ENCODE data around the gene KRT75. TPM values are rescaled to one million over a fixed set of nuclear protein-coding genes. Genes with fewer than 3 reads are reported as not detected.

KRT75 gene
- total and polyA plus RNA-seq, 3 experiments from 2014 or later = not detected

DNA sequence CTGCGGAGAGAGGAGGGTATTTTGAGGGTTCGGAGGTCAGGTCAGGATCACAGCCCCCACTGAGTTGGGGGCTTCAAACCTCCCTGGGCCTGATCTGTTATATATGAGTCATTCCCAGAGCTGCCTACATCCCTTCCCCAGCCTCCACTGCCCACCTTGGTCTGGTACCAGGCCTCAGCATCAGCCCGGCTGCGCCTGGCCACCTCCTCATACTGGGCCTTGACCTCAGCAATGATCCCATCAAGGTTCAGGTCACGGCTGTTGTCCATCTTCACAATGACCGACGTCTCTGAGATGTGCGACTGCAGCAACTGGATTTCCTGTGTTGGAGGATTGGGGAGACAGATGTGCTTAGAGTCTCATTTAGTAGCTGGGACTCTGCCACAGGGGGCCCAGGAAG, 53.0 kb downstream of the KRT75 start:
- no peaks in the 10 kb centered on the region for H3K27me3 ChIP-seq (ENCODE audit: insufficient read depth, low read length, poor library complexity, severe bottlenecking)
- Mint-ChIP-seq H3K27me3 (peaks cover 11 to 18% of the 10 kb centered on the region in 2 donors), H3K27ac (peak overlapping the region in 1 of 8 donors; percentile 15), H3K36me3 (no peaks in the 10 kb centered on the region), H3K4me3 (no peak overlapping the region), H3K9me3 (no peaks in the 10 kb centered on the region), H3K4me1 (peaks cover 6 to 19% (median 16%) of the 10 kb centered on the region in 3 donors)
- H3K4me1 ChIP-seq (ENCODE audit: insufficient read depth, low read length) = no peaks in the 10 kb centered on the region
- no peak for DNase-seq
- no peak overlapping the region for H3K4me3 ChIP-seq (ENCODE audit: low read length)
- no peaks in the 10 kb centered on the region for H3K9me3 ChIP-seq (ENCODE audit: low read length)
- ChIA-PET CTCF (interaction anchor here (2.0 kb wide), 1 partner anchor 10 kb away, joined by 4 read pairs; no protein-coding TSS in a partner anchor), POLR2A (no interaction called here)
- H3K27ac ChIP-seq (ENCODE audit: low read depth, low read length) = no peak overlapping the region
- no peaks in the 10 kb centered on the region for H3K36me3 ChIP-seq (ENCODE audit: insufficient read depth, low read length)

DNA sequence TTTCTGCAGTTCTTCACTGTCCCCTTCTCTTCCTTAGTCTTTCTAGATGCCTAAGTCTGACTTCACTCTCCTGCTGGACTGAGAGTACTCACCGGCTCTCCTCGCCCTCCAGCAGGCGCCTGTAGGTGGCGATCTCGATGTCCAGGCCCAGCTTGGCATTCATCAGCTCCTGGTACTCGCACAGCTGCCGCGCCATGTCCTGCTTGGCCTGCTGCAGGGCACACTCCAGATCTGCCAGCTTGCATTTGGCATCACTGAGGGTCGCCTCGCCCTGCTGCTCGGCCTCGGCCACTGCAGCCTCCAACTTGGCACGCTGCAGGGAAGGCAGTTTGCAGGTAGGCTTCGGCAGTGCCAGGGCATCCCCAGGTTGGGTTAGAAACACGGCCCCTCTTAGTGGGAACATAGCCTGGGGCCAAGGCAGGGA, 53.9 kb downstream of the KRT75 start:
- Histone ChIP-seq H3K27me3 (ENCODE audit: insufficient read depth, low read length, poor library complexity, severe bottlenecking) (no peaks in the 10 kb centered on the region), H3K4me1 (ENCODE audit: insufficient read depth, low read length) (no peaks in the 10 kb centered on the region), H3K36me3 (ENCODE audit: insufficient read depth, low read length) (no peaks in the 10 kb centered on the region), H3K4me3 (ENCODE audit: low read length) (no peak overlapping the region), H3K9me3 (ENCODE audit: low read length) (no peaks in the 10 kb centered on the region), H3K27ac (ENCODE audit: low read depth, low read length) (no peak overlapping the region)
- H3K27me3 Mint-ChIP-seq = peaks cover 11 to 21% of the 10 kb centered on the region in 2 donors
- CTCF ChIA-PET = interaction anchor here (2.0 kb wide), 1 partner anchor 9 kb away, joined by 4 read pairs; no protein-coding TSS in a partner anchor
- DNase-seq = no peak
- POLR2A ChIA-PET = no interaction called here
- H3K27ac Mint-ChIP-seq = no peak overlapping the region
- H3K4me3 Mint-ChIP-seq = no peak overlapping the region
- no peaks in the 10 kb centered on the region for H3K36me3 Mint-ChIP-seq
- peaks cover 6 to 19% (median 16%) of the 10 kb centered on the region in 3 donors for H3K4me1 Mint-ChIP-seq
- H3K9me3 Mint-ChIP-seq = no peaks in the 10 kb centered on the region

DNA sequence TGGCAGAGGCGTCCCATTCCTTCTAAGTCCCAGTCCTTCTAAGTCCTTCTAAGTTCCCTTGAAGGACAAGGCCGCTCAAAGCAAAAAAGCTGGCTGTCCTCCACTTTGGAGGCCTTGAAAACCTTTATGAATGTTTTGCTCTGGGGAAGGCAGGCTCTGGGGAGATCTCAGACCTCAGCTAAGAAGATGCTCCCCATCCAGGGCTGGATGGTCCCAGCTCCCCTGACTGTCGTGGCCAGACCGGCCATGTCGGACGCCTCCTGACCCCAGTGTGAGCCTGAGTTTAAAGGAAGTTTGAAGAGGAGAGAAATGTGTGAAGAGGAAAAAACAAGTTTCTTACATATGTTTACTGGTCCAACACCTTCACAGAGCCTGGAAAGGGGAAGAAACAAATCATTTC, 54.6 kb downstream of the KRT75 start:
- Histone ChIP-seq H3K4me3 (ENCODE audit: low read length) (no peak overlapping the region), H3K36me3 (ENCODE audit: insufficient read depth, low read length) (no peaks in the 10 kb centered on the region), H3K4me1 (ENCODE audit: insufficient read depth, low read length) (no peaks in the 10 kb centered on the region), H3K27ac (ENCODE audit: low read depth, low read length) (no peak overlapping the region), H3K9me3 (ENCODE audit: low read length) (no peaks in the 10 kb centered on the region), H3K27me3 (ENCODE audit: insufficient read depth, low read length, poor library complexity, severe bottlenecking) (no peaks in the 10 kb centered on the region)
- Mint-ChIP-seq H3K36me3 (no peaks in the 10 kb centered on the region), H3K9me3 (peaks cover 0 to 2% (median 0%) of the 10 kb centered on the region in 5 donors), H3K27ac (peak overlapping the region in 1 of 8 donors; percentile 26), H3K27me3 (peaks cover 11 to 21% of the 10 kb centered on the region in 2 donors), H3K4me1 (peaks cover 6 to 19% (median 16%) of the 10 kb centered on the region in 3 donors), H3K4me3 (no peak overlapping the region)
- CTCF ChIA-PET = no interaction called here
- POLR2A ChIA-PET = no interaction called here
- DNase-seq = no peak

- H3K27ac Mint-ChIP-seq = no peak overlapping the region
- no peaks in the 10 kb centered on the region for H3K36me3 Mint-ChIP-seq
- Histone ChIP-seq H3K36me3 (ENCODE audit: insufficient read depth, low read length) (no peaks in the 10 kb centered on the region), H3K4me3 (ENCODE audit: low read length) (no peak overlapping the region), H3K27ac (ENCODE audit: low read depth, low read length) (no peak overlapping the region), H3K4me1 (ENCODE audit: insufficient read depth, low read length) (no peaks in the 10 kb centered on the region), H3K27me3 (ENCODE audit: insufficient read depth, low read length, poor library complexity, severe bottlenecking) (no peaks in the 10 kb centered on the region), H3K9me3 (ENCODE audit: low read length) (no peaks in the 10 kb centered on the region)
- H3K9me3 Mint-ChIP-seq = peaks cover 6 to 12% (median 9%) of the 10 kb centered on the region in 5 donors
- peaks cover 11 to 21% of the 10 kb centered on the region in 2 donors for H3K27me3 Mint-ChIP-seq
- peaks cover 5 to 14% (median 14%) of the 10 kb centered on the region in 3 donors for H3K4me1 Mint-ChIP-seq
- ChIA-PET CTCF (no interaction called here), POLR2A (no interaction called here)
- DNase-seq = no peak
- no peak overlapping the region for H3K4me3 Mint-ChIP-seq
These were observed 56.1 kb downstream of the KRT75 start for GRCh38 chr12:52378091-52378490.

- H3K9me3 ChIP-seq (ENCODE audit: low read length) = no peaks in the 10 kb centered on the region
- no peaks in the 10 kb centered on the region for H3K27me3 ChIP-seq (ENCODE audit: insufficient read depth, low read length, poor library complexity, severe bottlenecking)
- ChIA-PET CTCF (interaction anchor here (1.1 kb wide), 1 partner anchor 604 kb away, joined by 3 read pairs; no protein-coding TSS in a partner anchor), POLR2A (no interaction called here)
- Mint-ChIP-seq H3K36me3 (no peaks in the 10 kb centered on the region), H3K4me1 (peaks cover 0 to 6% (median 6%) of the 10 kb centered on the region in 3 donors), H3K27me3 (peaks cover 13 to 21% of the 10 kb centered on the region in 2 donors), H3K4me3 (no peak overlapping the region), H3K27ac (no peak overlapping the region), H3K9me3 (peaks cover 6 to 12% (median 9%) of the 10 kb centered on the region in 5 donors)
- no peaks in the 10 kb centered on the region for H3K4me1 ChIP-seq (ENCODE audit: insufficient read depth, low read length)
- no peak overlapping the region for H3K27ac ChIP-seq (ENCODE audit: low read depth, low read length)
- DNase-seq = no peak
- no peak overlapping the region for H3K4me3 ChIP-seq (ENCODE audit: low read length)
- no peaks in the 10 kb centered on the region for H3K36me3 ChIP-seq (ENCODE audit: insufficient read depth, low read length)
These were observed 56.9 kb downstream of the KRT75 start for GRCh38 chr12:52377266-52377665.

Other genes with a start within 250 kb of the KRT75 start
- not detected for gene KRT80, start 242.4 kb downstream of the KRT75 start, total RNA-seq
- gene KRT80, start 242.4 kb downstream of the KRT75 start, polyA plus RNA-seq = not detected
- 1 to 10 TPM; 3.2 to 5.6 TPM for gene KRT7, start 201.1 kb downstream of the KRT75 start, total RNA-seq
- gene KRT7, start 201.1 kb downstream of the KRT75 start, polyA plus RNA-seq = not detected
- gene KRT86, start 159.7 kb downstream of the KRT75 start, total RNA-seq = under 1 TPM in 1 of 2 experiments, not detected in 1; 0.31 TPM
- gene KRT86, start 159.7 kb downstream of the KRT75 start, polyA plus RNA-seq = not detected
- gene KRT81, start 142.8 kb downstream of the KRT75 start, total RNA-seq = not detected
- gene KRT81, start 142.8 kb downstream of the KRT75 start, polyA plus RNA-seq = not detected
- not detected for gene KRT83, start 113.0 kb downstream of the KRT75 start, total RNA-seq
- not detected for gene KRT83, start 113.0 kb downstream of the KRT75 start, polyA plus RNA-seq
- gene KRT85, start 66.9 kb downstream of the KRT75 start, total RNA-seq = not detected
- not detected for gene KRT85, start 66.9 kb downstream of the KRT75 start, polyA plus RNA-seq
- not detected for gene KRT84, start 48.7 kb downstream of the KRT75 start, total RNA-seq
- gene KRT84, start 48.7 kb downstream of the KRT75 start, polyA plus RNA-seq = not detected
- gene KRT82, start 28.0 kb downstream of the KRT75 start, total RNA-seq = not detected
- not detected for gene KRT82, start 28.0 kb downstream of the KRT75 start, polyA plus RNA-seq
- not detected for gene KRT6B, start 17.8 kb upstream of the KRT75 start, total RNA-seq
- not detected for gene KRT6B, start 17.8 kb upstream of the KRT75 start, polyA plus RNA-seq
- not detected for gene KRT6C, start 39.4 kb upstream of the KRT75 start, total RNA-seq
- gene KRT6C, start 39.4 kb upstream of the KRT75 start, polyA plus RNA-seq = not detected
- gene KRT6A, start 58.9 kb upstream of the KRT75 start, total RNA-seq = not detected
- gene KRT6A, start 58.9 kb upstream of the KRT75 start, polyA plus RNA-seq = not detected
- not detected for gene KRT5, start 86.0 kb upstream of the KRT75 start, total RNA-seq
- gene KRT5, start 86.0 kb upstream of the KRT75 start, polyA plus RNA-seq = not detected
- gene KRT71, start 118.8 kb upstream of the KRT75 start, total RNA-seq = not detected
- not detected for gene KRT71, start 118.8 kb upstream of the KRT75 start, polyA plus RNA-seq
- not detected for gene KRT74, start 139.5 kb upstream of the KRT75 start, total RNA-seq
- gene KRT74, start 139.5 kb upstream of the KRT75 start, polyA plus RNA-seq = not detected
- gene KRT72, start 167.1 kb upstream of the KRT75 start, total RNA-seq = not detected
- gene KRT72, start 167.1 kb upstream of the KRT75 start, polyA plus RNA-seq = not detected
- under 1 TPM in 1 of 2 experiments, not detected in 1; 0.13 TPM for gene KRT73, start 184.2 kb upstream of the KRT75 start, total RNA-seq
- 0.24 TPM for gene KRT73, start 184.2 kb upstream of the KRT75 start, polyA plus RNA-seq
- not detected for gene KRT2, start 217.8 kb upstream of the KRT75 start, total RNA-seq
- 0.16 TPM for gene KRT2, start 217.8 kb upstream of the KRT75 start, polyA plus RNA-seq
- gene KRT1, start 246.0 kb upstream of the KRT75 start, total RNA-seq = not detected
- 3.4 TPM for gene KRT1, start 246.0 kb upstream of the KRT75 start, polyA plus RNA-seq

All from CD8-positive, alpha-beta memory T cell (primary cell).